NCI-H82 treated with DMSO at 0.1 percent for 48 hours (cell line): Measurements from ENCODE around the gene DUT.

Experiments used
- DNase-seq: peaks from one replicate; lab custom pipeline; 2025; ENCODE audit not compliant: unreplicated experiment; lab: John Stamatoyannopoulos, UW

The DUT gene

GRCh38 chr15:48367483-48367882 is 36.3 kb downstream of the DUT start:
- no peak for DNase-seq

DNA sequence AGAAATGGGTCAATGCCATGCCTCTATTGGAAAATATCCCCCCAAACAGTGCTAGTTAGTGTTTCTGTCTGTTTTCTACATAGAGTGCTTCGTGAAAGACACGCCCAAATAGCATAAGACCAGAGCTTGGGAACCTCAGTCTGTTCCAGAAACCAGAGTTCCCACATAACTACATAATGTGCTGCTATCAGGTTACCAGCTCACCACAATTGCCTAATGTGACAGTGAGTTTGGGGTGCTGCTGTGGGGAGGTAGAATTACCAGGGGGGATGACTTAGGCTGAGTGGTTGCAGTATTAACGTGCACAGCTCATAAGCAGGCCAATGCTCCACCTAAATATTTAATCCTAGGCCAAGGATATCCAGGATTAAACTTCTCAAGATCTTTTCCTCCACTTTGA is 39.2 kb downstream of the DUT start:
- no peak for DNase-seq

GRCh38 chr15:48371550-48371949 is 40.3 kb downstream of the DUT start:
- no peak for DNase-seq

- no peak for DNase-seq
Measured at GRCh38 chr15:48371961-48372360, 40.7 kb downstream of the DUT start.

DNA sequence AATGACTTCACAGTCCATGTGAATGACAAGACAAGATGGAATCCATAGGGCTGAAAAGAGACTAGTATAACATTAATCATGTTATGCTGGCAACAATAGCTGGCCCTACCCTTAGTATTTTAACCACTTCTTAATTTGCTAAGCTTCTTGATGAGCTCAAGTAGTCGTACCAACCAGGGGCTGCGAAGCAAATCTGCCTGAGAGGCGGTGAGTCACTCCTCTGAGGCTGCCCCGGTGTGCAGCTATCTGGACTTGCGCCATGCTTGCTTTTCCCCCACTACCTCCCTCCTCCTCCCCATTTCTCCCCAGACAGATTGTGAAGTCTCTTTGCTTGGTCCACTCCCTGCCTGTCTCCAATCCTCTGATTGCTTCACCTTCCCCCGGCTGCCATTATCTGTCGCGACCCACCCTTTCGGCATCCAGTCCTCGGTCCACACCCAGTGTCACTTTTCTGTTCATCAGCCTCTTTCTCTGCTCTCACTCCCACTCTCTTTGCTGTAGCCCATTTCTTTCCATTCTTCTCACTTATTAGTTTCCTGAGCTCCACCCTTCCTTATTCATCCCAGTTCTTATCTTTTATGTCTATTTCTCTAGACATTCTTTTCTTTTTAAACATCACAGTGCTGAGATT is 42.7 kb downstream of the DUT start:
- no peak for DNase-seq

DNA sequence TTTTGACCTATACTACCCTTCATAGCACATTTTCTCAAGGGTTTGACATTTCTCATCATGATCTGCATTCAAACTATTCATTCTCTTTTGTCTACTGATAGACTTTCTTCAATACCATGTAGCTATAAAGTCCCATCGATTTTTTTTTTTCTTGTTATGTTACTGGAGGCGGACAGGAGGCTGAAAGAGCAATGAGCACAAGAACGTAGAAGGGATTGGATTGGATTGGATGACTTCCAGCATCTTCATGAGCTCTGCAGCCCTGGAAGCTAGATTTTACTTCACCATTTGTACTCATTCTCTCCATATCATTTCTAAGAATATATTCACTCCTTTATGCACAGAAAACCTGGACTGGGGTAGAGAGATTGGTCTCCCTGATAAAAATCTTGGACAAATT is 43.2 kb downstream of the DUT start:
- no peak for DNase-seq

DNA sequence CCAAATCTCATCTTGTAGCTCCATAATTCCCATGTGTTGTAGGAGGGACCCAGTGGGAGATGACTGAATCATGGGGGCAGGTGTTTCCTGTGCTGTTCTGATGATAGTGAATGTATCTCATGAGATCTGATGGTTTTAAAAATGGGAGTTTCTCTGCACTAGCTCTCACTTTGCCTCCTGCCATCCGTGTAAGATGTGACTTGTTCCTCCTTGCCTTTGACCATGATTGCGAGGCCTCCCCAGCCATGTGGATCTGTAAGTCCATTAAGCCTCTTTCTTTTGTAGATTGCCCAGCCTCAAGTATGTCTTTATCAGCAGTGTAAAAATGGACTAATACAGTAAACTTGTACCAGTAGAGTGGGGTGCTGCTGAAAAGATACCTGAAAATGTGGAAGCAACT is 44.5 kb downstream of the DUT start:
- DNase-seq = no peak

DNA sequence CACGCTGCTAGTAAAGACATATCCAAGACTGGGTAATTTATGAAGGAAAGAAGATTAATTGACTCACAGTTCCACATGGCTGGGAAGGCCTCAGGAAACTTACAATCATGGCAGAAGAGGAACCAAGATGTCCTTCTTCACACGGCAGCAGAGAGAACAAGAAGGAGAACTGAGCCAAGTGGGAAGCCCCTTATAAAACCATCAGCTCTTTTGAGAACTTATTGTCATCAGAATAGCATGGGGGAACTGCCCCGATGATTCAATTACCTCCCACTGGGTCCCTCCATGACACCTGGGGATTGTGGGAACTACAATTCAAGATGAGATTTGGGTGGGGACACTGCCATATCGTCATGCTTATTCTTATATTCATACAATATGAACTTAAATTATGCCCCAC is 49.0 kb downstream of the DUT start:
- no peak for DNase-seq

GRCh38 chr15:48381861-48382260 is 50.6 kb downstream of the DUT start:
- no peak for DNase-seq

GRCh38 chr15:48383031-48383430 is 51.8 kb downstream of the DUT start:
- no peak for DNase-seq

- no peak for DNase-seq
Measured at GRCh38 chr15:48384616-48385015, 53.4 kb downstream of the DUT start.

DNA sequence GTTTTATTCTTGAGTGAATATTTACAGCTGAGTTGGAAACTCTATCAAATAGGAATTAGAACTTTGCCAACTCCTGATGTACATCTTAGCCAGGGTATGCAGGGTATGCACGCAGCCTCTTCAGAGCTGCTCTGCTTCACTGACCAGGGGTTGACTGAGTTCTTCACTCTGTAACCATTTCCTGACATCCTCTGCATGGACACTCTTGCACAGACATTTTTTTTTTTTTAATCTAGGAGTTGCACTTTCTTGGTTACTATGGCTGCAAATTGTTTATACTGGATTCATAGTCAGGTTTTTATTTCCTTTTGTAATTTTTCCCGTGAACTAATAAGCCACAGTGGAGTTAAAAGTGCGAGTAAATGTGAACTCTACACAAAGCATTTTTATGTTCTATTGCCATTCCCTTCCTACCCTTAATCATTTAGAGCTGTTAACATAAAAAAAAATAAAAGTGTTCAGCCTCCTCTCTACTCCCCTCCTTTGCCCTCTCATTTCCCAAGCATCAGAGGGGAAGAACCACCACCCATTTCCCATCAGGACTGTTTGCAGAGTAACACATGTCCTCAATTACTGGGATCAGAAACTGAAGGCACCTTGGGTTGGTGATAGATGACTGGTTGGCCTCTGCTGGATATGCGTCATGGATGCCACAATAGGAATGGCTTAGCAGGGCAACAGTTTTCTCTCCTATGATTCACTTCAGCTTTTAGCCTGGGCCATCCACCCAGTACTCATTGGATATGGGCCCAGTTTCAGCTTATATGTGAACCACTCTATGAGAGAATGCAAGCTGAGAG is 54.0 kb downstream of the DUT start:
- DNase-seq = no peak

GRCh38 chr15:48388016-48388851 is 57.0 kb downstream of the DUT start:
- no peak for DNase-seq

DNA sequence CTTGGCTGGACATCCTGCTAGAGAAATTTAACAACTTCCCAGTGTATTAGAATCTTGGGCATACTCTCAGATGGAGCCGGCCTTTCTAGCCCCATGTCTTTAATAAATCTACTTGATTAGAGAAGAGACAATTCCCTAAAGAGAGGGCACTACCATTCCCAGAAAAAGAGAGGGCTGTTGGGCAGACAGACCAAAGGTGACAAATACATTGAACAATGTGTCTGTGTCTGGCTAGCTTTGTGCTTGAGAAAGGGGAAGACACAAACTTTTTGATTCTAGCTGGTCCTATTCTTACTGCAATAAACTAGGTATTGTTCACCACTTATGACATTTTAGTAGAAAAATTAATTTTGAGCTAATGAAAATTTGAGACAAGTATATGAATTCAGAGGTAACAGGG is 57.7 kb downstream of the DUT start:
- no peak for DNase-seq

GRCh38 chr15:48389691-48390143 is 58.5 kb downstream of the DUT start:
- DNase-seq = no peak

GRCh38 chr15:48391950-48392349 is 60.7 kb downstream of the DUT start:
- no peak for DNase-seq

GRCh38 chr15:48392356-48392755 is 61.1 kb downstream of the DUT start:
- no peak for DNase-seq
